RCC 7860 (cell line): Measurements from ENCODE around the gene CAPN8.

Experiments used
- DNase-seq: peaks from one replicate; pipeline ENCODE4 v3.0.0-alpha.2; 2015; ENCODE audit warnings: low spot score
- FAIRE-seq: peaks from 2 replicates; lab custom pipeline; 2012; peaks lifted over from hg19 to GRCh38; lab: Jason Lieb, UNC

Gene CAPN8

GRCh38 chr1:223702735-223703667, 37.5 kb upstream of the CAPN8 start:
- DNase-seq (peak; percentile 88), FAIRE-seq (peak; percentile 86)

GRCh38 chr1:223700942-223701637, 35.6 kb upstream of the CAPN8 start:
- DNase-seq (peak; percentile 99), FAIRE-seq (peak; percentile 95)

DNA sequence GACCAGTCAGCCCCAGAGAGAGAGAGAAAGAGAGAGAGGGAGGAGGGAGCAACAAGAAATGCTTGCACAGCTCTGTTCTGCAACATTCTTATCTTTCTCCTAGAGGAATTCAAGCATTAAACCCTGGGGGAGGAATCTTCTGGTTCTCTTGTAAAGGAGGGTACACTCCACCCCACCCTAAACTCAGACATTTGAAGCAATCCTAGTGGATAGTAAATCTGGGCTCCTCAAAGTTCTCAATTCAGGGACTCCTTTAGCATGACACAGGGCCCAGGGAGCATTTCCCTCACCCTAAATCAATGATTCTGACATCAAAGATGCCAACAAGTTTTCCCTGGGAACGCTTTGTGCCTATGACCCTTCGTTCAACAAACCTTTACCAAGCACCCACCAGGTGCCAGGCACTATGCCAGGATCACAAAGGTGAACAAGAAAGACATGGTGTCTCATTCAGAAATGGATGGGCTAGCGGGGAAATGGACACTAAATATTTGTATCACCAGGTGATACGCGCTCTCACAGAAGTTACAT, 35.0 kb upstream of the CAPN8 start:
- FAIRE-seq (no peak), DNase-seq (peak; percentile 51)

GRCh38 chr1:223695941-223696340, 30.4 kb upstream of the CAPN8 start:
- FAIRE-seq (peak; percentile 30), DNase-seq (peak; percentile 59)

DNA sequence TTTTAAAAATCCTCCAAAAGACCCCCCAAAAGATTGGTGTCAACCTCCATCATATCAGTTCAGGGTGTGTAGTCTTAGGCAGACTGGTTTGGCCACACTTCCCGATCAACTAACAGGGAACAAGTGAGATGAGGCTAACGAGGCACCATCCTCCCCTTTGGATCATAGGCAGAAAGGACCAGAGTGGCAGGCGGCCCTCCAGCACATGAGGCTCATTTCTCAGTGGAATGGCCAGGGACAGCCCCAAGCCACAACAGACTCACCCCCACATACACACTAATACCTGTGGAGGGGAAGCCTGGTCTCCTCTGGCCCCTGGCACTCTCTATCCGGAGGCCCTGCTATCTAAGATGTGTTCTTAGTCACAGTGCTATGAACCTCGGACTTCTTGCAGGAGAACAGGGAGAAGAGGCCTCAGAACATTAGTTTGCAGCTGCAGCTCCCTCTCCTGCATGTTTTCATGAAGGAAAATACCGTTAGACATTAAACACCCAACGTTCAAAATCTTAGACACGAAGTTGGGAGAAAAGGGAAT, 29.6 kb upstream of the CAPN8 start:
- DNase-seq (no peak), FAIRE-seq (no peak)

GRCh38 chr1:223691121-223691520, 25.6 kb upstream of the CAPN8 start:
- FAIRE-seq (no peak), DNase-seq (no peak)

- FAIRE-seq: no peak
These were observed 18.9 kb upstream of the CAPN8 start for GRCh38 chr1:223684488-223684792.

GRCh38 chr1:223683586-223684487, 18.3 kb upstream of the CAPN8 start:
- peak; percentile 68 for FAIRE-seq
- peak; percentile 61 for DNase-seq

More at GRCh38 chr1:223684488-223684792, 18.9 kb upstream of the CAPN8 start:
- no peak for DNase-seq

- FAIRE-seq (no peak), DNase-seq (no peak)
These were observed 17.0 kb upstream of the CAPN8 start for GRCh38 chr1:223682502-223682901.

DNA sequence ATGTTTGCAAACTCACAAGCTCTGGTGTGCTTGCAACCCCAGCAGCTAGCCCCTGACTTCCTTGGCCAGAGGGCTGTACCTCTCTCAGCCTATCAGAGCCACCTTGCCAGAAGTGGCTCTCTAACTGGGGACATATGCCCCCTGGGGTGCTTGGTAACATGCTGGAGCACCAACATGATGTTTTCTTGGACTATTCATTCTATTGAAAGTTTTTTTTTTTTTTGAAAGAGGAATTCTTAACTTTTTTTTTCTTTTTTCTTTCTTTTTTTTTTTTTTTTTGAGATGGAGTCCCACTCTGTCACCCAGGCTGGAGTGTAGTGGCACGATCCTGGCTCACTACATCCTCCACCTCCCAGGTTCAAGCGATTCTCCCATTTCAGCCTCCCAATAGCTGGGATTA, 14.7 kb upstream of the CAPN8 start:
- FAIRE-seq (no peak), DNase-seq (no peak)

GRCh38 chr1:223678841-223679240, 13.3 kb upstream of the CAPN8 start:
- FAIRE-seq (no peak), DNase-seq (no peak)

- FAIRE-seq: no peak
- no peak for DNase-seq
These were observed 8.8 kb upstream of the CAPN8 start for GRCh38 chr1:223674119-223674890.

DNA sequence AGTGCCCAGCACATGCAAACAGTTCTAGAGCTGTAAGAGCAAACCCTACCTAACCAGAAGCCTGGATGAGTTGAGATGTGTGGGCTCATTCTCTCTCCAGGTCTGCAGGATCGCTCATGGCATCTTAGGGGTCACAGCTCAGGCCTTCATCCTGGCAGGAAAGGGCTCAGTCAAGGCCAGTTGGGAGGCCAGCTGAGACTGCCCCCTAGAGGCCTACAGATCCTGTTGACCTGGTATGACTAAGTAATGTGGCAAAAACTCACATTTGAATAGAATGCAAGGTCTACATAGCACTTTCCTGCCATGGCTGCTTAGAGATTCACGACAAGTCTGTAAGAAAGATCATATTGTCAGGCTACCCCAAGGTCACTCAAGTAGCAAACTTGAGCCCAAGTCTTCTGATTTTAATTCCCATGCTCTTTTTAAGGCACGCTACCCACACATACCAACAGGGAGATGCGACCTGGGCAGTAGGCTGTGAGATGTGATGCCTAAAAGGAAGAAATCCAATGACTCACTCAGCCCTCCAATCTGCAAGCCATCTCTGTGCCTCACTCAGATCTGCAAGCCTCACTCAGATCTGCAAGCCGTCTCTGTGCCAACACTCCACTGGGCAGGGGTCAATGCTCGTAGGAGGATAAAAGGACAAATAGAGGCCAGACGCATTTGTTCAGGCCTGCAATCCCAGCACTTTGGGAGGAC, 5.1 kb upstream of the CAPN8 start:
- FAIRE-seq (no peak), DNase-seq (peak; percentile 47)

DNA sequence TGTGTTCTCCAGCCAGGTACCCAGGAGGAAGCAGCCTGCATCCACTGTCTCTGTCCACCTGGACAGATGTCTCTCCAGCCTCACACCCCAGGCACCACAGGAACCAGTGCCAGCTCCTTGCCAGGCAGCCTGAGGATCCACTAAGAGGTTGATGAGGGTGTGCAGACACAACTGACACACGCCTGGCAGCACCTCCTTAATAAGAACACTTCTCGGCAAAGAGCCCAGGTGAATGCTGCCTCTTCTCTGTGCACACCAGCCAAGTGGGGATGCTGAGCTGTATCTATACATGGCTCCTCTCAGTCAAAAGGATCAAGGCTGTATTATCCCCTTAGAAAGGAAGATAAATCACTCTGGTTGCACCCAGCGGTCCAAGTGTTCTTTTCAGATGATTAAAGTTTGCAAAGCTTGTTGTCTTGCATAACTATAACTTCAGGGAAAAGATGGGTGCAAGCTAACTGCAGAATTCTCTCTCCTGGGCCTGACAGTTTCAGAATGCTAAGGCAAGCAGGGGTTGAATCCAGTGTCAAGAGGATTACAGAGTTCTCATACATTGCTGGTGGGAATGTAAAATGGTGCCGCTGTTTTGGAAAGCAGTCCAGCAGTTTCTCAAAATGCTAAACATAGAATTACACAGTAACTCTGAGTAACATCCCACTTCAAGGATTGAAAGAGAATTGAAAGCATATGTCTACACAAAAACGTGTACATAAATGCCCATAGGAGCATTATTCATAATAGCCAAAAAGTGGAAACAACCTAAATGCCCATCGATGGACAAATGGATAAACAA, 3.7 kb upstream of the CAPN8 start:
- no peak for FAIRE-seq

GRCh38 chr1:223667484-223668182, 2.1 kb upstream of the CAPN8 start:
- FAIRE-seq (peak; percentile 90), DNase-seq (peak; percentile 54)

More for the DNA sequence above, 3.7 kb upstream of the CAPN8 start:
- DNase-seq: no peak

DNA sequence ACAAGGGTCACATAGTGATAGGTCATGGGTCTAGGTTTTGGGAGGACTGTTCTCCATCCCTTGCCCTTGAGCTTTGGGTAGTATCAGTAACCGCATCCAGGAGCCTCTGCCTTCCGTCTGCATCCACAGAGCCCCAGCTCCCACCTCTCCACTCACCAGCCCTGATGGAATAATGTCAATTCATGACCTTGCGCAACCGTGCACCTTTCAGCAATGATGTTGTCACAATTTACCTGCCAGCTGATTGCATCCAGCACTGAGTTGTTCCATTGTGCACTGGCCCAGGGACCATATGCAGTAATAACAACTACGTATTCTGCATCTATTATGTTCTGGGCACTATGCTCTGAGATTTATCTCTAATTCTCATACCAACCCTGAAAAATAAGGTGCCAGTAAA, 1.4 kb downstream of the CAPN8 start:
- FAIRE-seq: no peak
- DNase-seq: no peak

DNA sequence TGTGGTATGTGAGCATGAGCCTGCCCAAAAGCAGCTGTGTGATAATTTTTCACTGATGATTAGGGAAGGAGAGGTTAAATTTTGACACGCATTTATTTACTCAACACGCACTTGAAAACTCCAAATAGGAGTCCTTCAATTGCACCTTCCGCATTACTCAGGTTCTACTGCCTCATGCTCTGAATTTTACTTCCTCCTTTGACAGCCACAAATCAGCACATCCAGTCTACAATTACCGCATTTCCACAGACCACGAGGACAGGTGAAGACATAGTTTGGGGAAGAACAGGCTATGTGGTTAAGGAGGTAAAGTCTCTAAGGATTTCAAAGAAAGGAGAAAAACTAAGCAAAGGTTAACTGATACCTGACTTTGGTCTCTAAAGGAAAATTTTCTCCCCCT, 2.6 kb downstream of the CAPN8 start:
- no peak for FAIRE-seq
- DNase-seq: no peak

DNA sequence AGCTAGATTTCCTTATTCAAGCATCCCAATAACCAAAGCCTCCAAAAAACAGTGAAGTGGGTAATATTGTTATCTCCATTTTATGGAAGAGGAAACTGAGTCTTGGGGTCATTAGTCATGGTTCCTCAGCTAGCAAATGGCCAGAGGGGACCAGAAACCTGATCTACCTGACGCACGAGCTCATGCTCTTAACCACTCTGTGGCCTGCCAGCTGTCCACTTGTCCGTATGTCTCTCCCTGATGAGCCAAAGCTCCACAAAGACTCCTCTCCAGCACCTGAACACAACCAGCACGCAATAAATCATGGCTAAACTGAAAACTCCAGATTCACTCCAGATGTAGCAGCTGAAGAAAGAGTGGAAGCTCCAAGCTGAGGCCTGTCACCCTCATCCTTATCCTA, 5.8 kb downstream of the CAPN8 start:
- FAIRE-seq (no peak), DNase-seq (no peak)
